Midbrain (tissue), 1 donor: ENCODE measurements around the gene TSKU.
"Not testable (repeated sequence)": the region's sequence is repeated elsewhere in the genome, so short reads cannot be mapped to it uniquely, and the experiment has no call there.

Experiments
- DNase-seq: peaks from one replicate; lab custom pipeline; 2025; lab: John Stamatoyannopoulos, UW

Gene TSKU

DNA sequence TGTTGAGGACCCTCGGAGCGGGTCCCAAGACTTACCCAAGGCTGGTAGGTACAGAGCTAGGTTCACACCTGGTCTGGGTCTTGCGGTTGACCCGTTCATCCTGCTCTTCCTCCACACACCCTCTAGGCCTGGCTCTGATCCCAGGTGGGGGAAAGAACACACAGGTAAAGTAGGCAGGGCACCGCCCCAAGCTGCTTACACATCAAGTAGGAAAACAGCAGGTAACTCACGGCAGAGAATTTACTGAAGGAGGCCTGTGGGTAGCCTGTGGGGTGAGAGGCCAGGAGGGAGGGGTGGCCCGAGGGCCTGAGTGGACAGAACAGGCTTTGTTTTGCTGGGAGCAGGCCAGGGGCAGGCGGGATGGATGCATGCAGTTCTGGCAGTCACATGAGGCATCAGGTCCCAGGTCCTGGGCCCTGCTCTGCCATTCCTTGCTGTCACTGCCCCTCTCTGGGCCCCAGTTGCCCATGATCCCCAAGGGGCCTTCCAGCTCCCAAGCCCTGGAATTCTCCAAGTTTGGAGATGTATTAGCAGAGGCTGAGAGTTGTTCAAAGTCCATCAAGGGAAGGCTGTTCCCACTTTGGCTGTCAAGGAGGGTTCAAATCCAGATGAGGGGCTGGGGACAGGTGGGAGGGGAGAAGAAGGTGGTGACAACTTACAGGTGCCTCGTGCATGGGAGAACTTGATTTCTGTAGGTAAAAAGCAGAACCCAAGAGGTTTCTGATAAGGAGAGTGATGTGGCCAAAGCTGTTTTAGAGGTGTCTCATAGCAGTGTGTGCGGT, 5.7 kb downstream of the TSKU start:
- peak; percentile 36 for DNase-seq

DNA sequence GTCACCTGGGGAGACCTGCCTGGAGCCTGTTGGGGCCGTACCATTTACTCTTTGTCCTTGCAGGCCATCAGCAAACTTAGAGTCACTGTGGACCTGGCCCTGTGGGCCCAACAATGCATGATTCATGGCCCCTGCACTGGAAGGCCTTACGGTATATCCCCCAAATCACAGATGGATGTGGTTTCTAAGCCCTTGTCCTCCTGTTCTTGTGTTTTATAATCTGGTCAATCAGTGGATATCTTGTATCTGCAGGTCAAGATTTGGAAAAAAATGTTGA, 6.2 kb downstream of the TSKU start:
- DNase-seq: no peak

DNA sequence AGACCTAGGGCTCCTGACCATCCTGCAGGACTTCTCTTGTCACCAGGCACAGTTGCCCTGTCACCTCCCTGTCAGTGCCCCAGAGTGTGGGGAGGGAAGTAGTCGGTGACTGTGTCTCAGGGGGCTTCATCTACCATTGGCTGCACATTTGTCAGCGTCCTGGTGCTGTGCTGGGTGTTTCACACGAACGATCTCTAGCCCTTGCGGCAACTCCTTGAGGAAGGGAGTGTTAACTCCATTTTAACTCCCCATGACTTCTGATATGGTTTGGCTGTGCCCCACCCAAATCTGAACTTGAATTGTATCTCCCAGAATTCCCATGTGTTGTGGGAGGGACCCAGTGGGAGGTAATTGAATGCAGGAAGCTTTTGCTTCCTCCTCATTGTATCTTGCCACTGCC, 7.1 kb downstream of the TSKU start:
- DNase-seq: no peak

DNA sequence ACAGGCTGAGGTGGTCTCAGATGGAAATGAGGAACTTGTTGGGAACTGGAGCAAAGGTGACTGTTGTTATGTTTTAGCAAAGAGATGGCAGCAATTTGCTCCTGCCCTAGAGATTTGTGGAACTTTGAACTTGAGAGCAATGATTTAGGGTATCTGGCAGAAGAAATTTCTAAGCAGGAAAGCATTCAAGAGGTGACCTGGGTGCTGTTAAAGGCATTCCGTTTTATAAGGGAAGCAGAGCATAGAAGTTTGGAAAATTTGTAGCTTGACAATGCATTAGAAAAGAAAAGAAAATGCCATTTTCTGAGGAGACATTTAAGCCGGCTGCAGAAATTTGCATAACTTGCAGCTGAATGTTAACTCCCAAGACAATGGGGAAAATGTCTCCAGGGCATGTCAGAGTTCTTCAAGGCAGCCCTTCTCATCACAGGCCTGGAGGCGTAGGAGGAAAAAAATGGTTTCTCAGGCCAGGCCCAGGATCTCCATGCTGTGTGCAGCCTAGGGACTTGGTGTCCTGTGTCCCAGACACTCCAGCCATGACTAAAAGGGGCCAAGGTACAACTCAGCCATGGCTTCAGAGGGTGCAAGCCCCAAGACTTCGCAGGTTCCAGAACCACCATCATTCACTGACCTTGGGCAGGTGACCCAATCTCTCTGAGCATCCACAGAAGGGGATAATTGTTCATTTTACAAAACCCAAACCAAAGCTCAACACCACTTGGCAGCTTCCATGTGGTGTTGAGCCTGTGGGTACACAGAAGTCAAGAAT, 8.0 kb downstream of the TSKU start:
- not testable (repeated sequence) for DNase-seq

DNA sequence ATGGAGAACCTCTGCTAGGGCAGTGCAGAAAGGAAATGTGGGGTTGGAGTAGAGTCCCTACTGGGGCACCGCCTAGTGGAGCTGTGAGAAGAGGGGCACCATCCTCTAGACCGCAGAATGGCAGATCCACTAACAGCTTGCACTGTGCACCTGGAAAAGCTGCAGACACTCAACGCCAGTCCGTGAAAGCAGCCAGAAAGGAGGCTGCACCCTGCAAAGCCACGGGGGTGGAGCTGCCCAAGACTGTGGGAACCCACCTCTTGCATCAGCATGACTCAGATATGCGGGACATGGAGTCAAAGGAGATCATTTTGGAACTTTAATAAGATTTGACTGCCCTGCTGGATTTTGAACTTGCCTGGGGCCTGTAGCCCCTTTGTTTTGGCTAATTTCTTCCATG, 8.7 kb downstream of the TSKU start:
- no peak for DNase-seq

DNA sequence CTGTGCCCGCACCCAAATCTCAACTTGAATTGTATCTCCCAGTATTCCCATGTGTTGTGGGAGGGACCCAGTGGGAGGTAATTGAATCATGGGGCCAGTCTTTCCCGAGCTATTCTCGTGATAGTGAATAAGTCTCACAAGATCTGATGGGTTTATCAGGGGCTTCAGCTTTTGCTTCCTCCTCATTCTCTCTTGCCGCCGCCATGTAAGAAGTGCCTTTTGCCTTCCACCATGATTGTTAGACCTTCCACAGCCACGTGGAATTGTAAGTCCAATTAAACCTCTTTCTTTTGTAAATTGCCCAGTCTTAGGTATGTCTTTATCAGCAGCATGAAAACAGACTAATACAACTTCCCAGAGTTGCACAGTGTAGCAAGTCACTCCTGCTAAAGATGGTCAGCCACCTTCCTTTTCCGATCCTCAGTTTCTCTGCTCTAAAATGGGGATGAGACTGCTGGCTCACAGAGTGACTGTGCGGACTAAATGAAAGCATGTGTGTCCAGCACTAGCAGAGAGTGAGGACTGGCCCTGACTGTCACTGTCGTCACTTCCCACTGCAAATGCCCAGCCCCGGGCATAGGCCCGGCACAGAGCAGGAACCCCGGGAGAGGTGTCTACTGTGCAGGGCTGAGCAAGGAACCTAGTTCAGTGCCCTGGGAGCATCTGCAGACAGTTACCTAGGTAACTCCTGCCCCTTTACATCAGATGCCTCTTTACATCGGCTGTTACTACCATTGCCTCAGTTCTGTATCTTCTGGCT, 9.5 kb downstream of the TSKU start:
- no peak for DNase-seq

DNA sequence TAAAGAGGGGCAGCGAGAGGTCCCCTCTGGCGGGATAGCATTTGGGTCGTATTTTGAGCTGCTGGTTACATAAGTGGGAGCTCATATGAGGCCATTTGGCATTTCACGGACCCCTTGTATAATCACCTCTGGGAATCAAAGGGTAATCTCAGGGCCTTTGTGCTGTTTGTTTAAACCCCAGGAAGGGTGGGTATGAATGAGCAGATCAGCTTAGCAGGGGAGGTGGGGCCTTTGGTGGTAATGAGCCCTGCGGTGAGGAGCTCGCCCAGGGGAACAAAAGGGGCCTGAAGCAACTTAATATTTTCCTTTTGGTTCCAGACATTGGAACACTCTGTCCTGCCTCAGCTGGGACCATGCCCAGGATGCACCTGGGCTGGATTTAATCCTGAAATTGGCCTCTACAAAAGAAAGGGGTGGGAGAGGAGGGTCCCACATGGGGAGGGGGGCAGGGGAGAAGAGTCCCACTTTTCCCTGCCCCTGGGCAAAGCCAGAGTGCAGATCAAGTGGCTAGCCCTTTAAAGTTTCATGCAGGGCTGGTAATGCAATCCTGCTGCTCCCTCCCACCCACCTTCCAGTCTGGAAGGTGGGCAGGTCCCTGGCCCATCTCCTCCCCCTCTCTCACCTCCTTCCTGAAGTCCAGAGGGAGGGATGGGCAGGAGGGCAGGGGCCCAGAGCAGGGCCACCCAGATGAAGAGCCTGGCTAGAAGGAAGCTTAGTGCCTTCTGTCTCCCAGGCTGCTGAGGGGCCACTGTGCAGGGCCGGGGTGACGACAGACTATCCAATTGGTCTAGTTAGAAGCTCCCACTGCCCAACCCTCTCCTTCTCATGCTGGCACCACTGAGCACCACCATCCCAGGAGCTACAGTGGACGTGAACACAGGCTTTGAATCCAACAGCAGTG, 10.5 kb downstream of the TSKU start:
- no peak for DNase-seq

DNA sequence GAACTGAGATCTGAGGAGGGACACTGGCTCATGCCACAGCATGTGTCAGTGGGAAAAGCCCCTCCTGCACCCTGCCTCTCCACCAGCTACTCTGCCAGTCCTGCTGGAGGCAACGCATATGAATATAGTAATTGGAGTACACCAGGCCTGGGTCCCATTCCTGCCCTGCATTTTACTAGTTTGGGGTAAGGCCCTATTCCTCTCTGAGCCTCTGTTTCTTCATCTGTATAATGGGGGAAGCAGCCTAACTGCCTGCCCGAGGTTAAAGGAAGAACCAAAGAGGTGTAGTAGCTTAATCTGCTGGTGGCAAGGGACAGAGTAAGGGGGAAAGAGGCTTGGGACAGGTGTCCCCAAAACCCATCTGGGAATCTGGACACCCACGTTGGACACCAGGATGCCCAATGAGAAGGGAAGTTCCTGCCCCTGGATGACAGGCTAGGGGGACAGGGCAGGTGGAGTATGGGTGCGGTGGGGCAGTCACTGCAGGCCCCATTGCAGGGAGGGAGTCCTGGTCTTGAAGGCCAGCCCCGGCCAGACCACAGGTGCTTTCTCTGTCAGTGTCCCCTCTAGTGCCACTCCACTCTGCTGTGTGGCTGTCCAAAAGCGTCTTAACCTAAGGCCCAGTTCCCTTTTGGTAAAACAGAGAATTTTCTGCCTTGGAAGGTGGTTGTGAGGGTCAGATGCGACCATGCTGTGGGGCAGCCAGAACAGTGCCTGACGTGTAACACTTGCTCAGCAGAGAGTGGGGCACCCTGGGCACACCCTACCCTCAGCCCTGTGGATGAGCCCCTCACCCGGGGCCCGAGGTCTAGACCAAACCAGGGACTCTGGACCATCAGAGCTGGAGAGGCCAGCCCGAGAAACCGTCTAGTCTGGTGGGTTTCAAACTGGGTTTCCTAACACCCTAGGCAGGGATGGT, 11.5 kb downstream of the TSKU start:
- DNase-seq: no peak

DNA sequence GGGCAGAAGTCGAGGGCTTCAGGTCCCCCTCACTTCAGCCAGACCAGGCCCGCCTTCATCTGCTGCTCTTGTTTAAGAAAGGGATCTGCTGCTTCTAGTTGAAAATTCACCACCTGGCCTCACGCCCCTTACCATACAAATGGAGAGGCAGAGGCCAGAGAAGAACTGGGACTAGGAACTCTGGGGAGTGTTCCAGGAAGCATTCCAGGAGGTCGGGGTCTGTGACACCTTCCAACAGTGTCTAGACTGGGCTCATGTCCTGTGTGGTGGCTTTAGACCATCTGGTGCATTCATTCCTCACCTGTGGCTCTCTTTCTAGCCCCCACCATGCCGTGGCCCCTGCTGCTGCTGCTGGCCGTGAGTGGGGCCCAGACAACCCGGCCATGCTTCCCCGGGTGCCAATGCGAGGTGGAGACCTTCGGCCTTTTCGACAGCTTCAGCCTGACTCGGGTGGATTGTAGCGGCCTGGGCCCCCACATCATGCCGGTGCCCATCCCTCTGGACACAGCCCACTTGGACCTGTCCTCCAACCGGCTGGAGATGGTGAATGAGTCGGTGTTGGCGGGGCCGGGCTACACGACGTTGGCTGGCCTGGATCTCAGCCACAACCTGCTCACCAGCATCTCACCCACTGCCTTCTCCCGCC, 12.3 kb downstream of the TSKU start:
- DNase-seq: no peak

DNA sequence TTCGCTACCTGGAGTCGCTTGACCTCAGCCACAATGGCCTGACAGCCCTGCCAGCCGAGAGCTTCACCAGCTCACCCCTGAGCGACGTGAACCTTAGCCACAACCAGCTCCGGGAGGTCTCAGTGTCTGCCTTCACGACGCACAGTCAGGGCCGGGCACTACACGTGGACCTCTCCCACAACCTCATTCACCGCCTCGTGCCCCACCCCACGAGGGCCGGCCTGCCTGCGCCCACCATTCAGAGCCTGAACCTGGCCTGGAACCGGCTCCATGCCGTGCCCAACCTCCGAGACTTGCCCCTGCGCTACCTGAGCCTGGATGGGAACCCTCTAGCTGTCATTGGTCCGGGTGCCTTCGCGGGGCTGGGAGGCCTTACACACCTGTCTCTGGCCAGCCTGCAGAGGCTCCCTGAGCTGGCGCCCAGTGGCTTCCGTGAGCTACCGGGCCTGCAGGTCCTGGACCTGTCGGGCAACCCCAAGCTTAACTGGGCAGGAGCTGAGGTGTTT, 12.8 kb downstream of the TSKU start:
- DNase-seq: no peak

DNA sequence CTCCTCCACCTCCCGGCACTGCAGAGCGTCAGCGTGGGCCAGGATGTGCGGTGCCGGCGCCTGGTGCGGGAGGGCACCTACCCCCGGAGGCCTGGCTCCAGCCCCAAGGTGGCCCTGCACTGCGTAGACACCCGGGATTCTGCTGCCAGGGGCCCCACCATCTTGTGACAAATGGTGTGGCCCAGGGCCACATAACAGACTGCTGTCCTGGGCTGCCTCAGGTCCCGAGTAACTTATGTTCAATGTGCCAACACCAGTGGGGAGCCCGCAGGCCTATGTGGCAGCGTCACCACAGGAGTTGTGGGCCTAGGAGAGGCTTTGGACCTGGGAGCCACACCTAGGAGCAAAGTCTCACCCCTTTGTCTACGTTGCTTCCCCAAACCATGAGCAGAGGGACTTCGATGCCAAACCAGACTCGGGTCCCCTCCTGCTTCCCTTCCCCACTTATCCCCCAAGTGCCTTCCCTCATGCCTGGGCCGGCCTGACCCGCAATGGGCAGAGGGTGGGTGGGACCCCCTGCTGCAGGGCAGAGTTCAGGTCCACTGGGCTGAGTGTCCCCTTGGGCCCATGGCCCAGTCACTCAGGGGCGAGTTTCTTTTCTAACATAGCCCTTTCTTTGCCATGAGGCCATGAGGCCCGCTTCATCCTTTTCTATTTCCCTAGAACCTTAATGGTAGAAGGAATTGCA, 13.5 kb downstream of the TSKU start:
- no peak for DNase-seq

DNA sequence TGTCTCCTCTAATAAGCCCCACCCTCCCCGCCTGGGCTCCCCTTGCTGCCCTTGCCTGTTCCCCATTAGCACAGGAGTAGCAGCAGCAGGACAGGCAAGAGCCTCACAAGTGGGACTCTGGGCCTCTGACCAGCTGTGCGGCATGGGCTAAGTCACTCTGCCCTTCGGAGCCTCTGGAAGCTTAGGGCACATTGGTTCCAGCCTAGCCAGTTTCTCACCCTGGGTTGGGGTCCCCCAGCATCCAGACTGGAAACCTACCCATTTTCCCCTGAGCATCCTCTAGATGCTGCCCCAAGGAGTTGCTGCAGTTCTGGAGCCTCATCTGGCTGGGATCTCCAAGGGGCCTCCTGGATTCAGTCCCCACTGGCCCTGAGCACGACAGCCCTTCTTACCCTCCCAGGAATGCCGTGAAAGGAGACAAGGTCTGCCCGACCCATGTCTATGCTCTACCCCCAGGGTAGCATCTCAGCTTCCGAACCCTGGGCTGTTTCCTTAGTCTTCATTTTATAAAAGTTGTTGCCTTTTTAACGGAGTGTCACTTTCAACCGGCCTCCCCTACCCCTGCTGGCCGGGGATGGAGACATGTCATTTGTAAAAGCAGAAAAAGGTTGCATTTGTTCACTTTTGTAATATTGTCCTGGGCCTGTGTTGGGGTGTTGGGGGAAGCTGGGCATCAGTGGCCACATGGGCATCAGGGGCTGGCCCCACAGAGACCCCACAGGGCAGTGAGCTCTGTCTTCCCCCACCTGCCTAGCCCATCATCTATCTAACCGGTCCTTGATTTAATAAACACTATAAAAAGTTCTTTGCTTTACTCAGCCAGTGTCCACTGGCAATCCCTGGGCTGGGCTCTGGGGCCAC, 14.4 kb downstream of the TSKU start:
- no peak for DNase-seq

DNA sequence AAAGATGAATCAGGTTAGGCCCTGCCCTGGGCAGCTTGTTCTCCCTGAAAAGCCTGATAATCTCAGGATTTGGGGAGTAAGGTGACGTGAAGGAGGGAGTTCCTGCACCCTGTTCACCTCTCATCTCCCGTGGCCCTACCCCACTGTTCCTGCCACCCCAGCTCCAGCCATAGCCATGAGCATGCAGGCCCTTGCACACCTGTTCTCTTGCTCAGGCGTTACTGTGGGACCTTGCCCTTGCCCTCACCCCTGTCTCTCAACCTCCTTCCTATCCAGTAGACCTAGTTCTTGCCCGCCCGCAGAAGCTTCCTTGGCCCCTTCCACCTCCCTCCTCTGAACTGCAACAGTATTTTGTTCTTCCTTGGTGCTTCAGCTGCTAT, 15.0 kb downstream of the TSKU start:
- DNase-seq: no peak

DNA sequence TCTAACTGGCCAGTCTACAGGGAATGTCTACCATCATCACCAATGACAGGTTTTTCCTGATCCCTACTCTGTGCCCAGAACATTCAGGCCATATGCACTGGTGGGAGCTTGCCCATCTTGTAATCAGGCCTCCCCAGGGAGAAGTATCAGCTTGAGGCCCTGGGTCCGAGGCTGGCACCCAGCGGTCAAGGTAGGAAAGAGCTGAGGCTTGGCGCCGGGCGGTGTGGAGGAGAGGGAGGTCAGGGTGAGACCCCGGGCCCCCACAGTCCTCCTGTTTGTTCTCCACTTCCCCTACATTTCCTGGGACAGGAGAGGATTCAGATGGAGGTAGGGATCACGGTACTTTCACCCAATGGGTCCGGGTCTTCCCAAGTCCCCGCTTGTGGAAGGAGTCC, 15.5 kb downstream of the TSKU start:
- DNase-seq: no peak

DNA sequence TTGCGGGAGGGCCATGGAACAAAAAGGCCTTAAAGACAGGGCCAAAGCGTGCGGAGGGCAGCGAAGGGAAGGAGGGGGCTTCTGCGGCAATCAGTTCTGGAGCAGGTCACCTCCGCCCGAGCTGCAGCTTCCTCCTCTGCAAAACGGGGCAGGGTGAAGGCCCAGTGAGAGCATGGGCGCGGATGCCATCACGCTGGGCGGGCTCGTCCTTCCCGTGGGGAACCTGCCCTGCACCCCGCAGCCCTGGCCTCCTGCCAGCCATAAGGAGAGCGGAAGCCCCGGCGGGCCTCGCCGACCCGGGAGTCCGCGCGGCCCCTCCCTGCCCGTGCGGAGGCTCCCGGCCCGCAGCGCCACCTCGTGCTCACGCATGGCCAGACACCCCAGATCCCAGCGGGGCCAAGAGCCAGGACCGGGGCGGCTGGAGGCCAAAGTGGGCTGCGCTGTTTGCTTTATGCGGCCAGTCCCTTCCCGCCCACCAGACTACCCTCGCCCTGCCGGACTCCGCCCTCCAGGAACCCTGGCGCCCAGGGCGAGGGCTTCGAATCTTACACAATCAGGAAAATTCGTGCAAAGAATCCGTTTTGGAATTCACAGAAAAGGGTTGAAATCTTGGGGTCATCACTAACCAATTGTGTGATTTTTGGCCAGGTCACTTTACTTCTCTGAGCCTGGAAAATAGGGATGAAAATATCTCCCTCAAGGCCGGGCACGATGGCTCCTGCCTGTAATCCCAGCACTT, 16.1 kb downstream of the TSKU start:
- DNase-seq: peak; percentile 79

DNA sequence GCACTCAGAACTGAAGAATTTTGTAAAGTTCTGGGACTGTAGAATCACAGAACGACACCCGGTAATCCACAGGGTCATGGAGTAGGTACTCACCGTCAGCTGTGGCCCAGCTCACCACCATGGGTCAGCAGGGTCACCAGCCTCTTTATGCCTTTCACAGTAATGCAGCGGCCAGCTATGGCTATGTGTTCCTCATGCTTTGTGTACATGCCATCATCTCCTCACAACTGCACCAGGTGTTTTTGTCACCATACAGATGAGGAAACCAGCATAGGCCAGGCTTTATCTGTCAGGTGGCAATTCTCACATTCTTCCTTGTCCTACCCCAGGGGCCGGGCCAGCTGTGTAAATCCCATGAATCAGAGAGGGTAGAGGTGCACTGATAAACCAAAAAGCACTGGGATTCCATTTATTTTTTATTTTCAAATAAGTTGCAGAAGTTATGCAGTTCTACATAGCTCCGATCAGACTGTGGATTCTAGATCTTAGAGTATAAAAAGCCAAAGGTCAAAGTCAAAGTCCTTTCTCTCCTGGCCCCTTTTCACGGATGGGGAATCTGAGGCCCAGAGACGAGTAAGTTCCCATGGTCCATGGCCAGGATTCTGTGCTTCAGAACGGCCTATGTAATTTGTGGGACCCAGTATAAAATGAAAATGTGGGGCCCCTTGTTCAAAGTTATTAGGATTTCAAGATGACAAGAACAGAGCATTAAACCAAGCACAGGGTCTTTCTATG, 17.5 kb downstream of the TSKU start:
- no peak for DNase-seq

DNA sequence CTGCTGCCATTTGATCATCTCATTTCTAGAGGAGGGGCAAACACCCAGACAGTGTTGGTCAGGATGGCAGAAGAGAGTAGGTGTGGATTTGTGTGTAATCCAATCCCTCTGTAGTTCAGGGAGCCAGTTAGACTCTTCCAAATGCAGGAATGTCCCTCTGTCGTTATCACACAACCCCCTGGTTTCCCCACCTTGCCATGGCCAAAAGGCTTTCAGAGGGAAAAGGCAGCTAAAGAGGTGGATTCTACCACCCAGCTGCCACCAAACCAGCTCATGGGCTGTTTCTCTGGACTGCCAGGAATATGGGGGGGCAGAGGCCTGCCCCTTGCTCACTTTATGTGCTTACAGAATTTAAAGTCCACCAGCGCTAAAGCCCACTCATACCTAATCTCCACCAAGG, 18.1 kb downstream of the TSKU start:
- DNase-seq: no peak
